HG02610 (cell line): ENCODE data around the gene SF3B3.
"Not testable (repeated sequence)": the region's sequence is repeated elsewhere in the genome, so short reads cannot be mapped to it uniquely, and the experiment has no call there.

ENCODE experiments used
- ATAC-seq: cut with Tn5 transposase; IDR thresholded peaks from one replicate; pipeline ENCODE4 v1.9.1; 2021; ENCODE audit warnings: mild to moderate bottlenecking, moderate library complexity; ENCODE audit not compliant: unreplicated experiment

Gene SF3B3

DNA sequence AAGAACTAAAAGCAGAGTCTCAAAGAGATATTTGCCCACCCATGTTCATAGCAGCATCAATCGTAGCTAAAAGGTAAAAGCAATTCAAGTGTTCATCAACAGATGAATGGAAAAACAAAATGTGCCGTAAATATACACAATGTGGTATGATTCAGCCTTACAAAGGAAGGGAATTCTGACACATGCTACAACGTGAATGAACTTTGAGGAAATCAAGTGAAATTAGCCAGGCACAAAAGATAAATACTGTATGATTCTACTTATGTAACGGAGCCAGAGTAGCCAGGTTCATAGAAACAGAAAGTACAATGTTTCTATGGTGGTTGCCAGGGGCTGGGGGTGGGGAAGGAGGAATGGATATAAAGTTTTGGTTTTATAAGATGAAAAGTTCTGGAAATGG, 64.9 kb downstream of the SF3B3 start:
- no peak for ATAC-seq

GRCh38 chr16:70589416-70589815, 65.8 kb downstream of the SF3B3 start:
- ATAC-seq: not testable (repeated sequence)

DNA sequence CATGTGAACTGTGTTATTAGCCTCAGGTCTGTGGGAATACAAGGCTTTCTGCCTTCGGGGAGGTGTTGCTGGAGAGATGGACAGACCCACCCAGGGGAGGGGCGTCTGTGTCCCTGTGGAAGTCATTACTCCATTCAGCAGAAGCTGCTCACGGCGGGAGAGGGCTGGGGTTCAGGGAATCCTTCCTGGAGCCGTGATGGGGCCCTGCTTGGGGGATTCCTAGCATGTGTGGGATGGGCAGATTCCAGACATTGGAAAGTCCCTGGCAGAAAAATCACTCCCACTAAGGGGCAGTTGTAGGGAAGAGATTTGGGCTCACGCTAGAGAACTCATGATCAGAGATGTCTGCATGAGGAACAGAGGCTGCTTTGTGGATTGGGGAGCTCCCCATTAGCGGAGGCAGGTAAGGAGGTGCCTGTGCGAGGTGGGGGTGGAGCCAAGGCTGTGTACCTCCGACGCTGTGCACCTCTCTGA, 66.4 kb downstream of the SF3B3 start:
- no peak for ATAC-seq

- ATAC-seq: no peak
Observed at GRCh38 chr16:70590722-70591415, 67.3 kb downstream of the SF3B3 start.

DNA sequence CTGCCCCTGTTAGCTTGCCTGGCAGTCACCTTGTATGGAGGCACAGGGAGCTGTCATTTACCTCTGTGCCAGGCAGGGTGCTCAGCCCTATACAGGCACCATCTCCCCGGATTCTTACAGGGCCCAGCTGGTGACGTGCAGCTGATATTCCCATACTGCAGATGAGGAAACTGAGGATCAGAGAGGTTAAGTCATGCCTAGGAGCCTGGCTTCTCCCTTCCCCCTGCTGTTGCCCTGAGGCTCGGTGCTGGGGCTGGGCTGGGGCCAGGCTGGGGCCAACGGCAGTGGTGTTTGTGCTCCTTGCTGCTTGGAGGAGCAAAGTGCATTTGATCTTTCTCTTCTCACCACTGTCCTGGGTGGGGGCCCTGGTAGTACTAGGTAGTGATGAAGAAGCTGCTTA, 68.0 kb downstream of the SF3B3 start:
- no peak for ATAC-seq

- no peak for ATAC-seq
Observed at GRCh38 chr16:70592106-70592571, 68.5 kb downstream of the SF3B3 start.

DNA sequence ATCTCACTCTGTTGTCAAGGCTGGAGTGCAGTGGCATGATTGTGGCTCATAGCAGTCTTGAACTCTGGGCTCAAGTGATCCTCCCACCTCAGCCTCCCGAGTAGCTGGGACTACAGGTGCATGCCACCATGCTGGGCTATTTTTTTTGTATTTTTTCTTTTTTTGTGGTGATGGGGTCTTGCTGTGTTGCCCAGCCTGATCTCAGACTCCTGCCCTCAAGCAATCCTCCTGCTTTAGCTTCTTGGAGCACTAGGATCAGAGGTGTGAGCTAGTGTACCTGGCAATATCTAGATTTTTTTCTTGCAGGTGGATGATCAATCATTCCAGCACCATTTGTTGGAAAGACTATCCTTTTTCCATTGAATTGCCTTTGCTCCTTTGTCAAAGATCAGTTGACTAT, 69.9 kb downstream of the SF3B3 start:
- no peak for ATAC-seq

- ATAC-seq: no peak
Observed at GRCh38 chr16:70594569-70594968, 71.0 kb downstream of the SF3B3 start.

- no peak for ATAC-seq
Observed at GRCh38 chr16:70597135-70597835, 73.7 kb downstream of the SF3B3 start.

DNA sequence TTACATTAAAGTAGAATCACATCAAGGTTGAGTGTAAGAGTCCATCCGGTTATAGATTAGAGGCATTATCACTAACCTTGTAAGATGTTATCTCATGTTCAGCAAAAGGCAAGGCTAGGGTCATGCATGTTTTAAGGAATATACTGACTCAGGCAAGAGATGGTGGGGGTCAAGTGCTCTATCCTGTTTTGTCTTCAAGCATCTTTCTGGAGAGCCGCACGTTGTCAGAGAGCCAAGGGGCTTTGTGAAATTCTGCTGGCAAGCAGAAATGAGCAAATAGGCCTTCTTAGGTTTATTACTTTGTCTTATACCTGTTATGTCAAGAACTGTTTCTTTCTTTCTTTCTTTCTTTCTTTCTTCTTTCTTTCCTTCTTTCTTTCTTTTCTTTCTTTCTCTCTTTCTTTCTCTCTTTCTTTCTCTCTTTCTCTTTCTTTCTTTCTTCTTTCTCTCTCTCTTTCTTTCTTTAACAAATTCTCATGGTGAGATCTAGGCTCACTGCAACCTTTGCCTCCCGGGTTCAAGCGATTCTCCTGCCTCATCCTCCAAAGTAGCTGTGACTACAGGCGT, 75.4 kb downstream of the SF3B3 start:
- ATAC-seq: no peak

DNA sequence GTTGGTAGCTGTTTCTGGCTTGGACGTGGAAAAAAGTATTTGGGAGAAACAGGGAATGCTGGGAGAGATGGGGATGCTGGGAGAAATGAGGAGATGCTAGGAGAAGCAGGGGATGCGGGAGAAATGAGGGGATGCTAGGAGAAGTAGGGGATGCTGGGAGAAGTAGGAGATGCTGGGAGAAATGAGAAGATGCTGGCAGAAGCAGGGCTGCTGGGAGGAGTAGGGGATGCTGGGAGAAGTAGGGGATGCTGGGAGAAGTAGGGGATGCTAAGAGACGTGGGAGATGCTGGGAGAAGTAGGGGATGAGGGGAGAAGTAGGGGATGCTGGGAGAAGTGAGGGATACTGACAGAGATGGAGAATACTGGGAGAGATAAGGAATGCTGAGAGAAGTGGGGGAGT, 77.1 kb downstream of the SF3B3 start:
- ATAC-seq: no peak

DNA sequence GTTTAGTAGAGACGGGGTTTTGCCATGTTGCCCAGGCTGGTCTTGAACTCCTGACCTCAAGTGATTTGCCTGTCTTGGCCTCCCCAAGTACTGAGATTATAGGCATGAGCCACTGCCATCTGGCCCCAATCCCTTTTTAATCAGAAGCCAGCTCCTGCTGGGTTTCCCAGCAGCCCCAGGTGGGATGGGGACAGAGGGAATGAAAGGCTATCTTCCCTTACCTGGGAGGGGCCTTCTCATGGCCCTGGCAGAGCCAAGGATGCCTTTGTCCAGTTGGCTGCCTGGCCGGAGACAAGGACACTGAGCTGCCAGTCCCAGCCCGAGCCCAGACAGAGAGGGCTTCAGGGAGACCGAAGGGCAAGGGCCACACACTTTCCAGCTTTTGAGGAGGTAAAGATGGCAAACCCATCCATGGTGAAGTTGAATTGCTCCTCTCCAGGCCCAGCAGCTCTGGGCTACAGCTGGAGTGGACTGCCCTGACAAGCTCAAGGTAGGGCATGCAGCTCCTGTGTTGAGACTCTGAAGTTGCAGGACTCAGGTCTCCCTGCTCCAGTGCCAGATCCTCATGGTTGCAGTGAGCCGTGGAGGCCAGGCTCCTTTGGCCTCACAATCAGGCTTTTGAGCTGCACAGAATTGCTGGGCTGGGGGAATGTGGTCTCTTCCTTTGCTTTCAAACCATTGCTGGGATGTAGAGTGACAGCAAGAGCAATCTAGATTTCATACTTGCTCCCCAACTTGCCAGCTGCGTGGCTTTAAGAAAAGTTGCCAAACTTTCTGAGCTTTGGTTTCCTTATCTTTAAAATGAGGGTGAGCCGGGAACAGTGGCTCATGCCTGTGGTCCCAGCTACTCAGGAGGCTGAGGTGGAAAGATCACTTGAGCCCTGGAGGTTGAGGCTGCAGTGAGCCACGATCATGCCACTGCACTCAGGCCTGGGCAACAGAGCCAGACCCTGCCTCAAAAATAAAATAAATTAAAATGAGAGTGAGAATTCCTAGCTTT, 78.3 kb downstream of the SF3B3 start:
- no peak for ATAC-seq

GRCh38 chr16:70602831-70603230, 79.2 kb downstream of the SF3B3 start:
- ATAC-seq: no peak

- no peak for ATAC-seq
Observed at GRCh38 chr16:70604407-70605282, 81.0 kb downstream of the SF3B3 start.

GRCh38 chr16:70605283-70605657, 81.7 kb downstream of the SF3B3 start:
- no peak for ATAC-seq

- ATAC-seq: no peak
Observed at GRCh38 chr16:70608521-70608920, 84.9 kb downstream of the SF3B3 start.

DNA sequence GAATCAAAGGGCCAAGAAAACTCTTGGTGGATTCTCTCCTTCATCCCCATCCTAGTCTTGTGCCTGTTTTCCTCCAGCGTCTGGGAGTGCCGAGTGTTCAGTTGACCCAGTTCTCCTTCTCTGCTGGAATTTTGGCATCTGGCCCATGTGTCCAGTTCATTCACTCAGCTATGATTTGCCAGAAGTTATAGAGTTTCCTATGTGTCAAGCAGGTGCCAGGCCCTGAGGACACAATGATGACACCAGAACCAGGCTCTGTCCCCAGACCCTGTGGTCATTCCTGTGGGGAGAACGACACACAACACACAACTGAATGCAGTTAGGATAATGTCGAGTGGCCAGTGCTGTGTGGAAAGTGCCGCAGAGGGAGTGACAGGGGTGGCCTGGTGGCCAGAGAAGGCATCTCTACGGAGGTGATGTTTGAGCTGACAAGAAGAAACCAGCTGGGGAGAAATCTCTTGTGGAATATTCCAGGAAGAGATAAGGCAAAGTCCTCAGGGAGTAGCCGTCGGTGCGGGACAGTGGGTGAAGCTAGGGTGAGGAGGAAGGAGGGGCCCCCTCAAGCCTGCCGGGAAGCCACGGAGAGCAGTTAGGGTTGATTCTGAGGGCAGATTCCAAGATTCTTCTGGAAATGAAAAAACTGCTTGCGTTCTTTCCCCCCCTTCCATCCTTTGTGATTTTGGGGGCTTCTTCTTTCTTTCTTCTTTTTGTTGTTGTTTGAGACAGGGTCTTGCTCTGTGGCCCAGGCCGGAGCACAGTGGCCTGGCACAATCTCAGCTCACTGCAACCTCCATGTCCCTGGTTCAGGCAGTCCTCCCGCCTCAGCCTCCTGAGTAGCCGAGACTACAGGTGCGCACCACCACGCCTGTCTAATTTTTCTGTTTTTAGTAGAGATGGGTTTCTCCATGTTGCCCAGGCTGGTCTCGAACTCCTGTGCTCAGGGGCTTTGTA, 86.9 kb downstream of the SF3B3 start:
- ATAC-seq: no peak

- no peak for ATAC-seq
Observed at GRCh38 chr16:70611224-70611598, 87.6 kb downstream of the SF3B3 start.

GRCh38 chr16:70611785-70612303, 88.2 kb downstream of the SF3B3 start:
- ATAC-seq: no peak
